Stimulated activated naive CD8-positive, alpha-beta T cell treated with anti-CD3 and anti-CD28 coated beads, Interleukin-15, Interleukin-2, amounts not matched to agents 100 U/mL and 50 U/mL, for 24 hours (primary cell): ENCODE measurements around the gene TXNL1.
"Not testable (repeated sequence)": the region's sequence is repeated elsewhere in the genome, so short reads cannot be mapped to it uniquely, and the experiment has no call there.

Experiments used
- ATAC-seq: fragments of 150-1000 bp; cut with Tn5 transposase; one replicate; pipeline ENCODE4 v1.10.0; 2021
- DNase-seq: peaks from one replicate; pipeline ENCODE4 v3.0.0; 2021

The TXNL1 gene

GRCh38 chr18:56638232-56639103, at the start of gene TXNL1:
TXNL1 (minus strand) TSS chr18:56638592; CDS start chr18:56638440, 152 bp downstream.
- ATAC-seq (peak; percentile 98), DNase-seq (peak; percentile 100)

- no peak for ATAC-seq
- DNase-seq = no peak
These were observed 45.9 kb upstream of the TXNL1 start for GRCh38 chr18:56684277-56684676.

- DNase-seq = no peak
These were observed 40.6 kb upstream of the TXNL1 start for GRCh38 chr18:56678836-56679565.

GRCh38 chr18:56676639-56677038, 38.2 kb upstream of the TXNL1 start:
- DNase-seq (no peak), ATAC-seq (no peak)

More at GRCh38 chr18:56678836-56679565, 40.6 kb upstream of the TXNL1 start:
- no peak for ATAC-seq

- ATAC-seq (no peak), DNase-seq (no peak)
These were observed 34.6 kb upstream of the TXNL1 start for GRCh38 chr18:56672981-56673380.

GRCh38 chr18:56672391-56672790, 34.0 kb upstream of the TXNL1 start:
- DNase-seq = no peak
- ATAC-seq = no peak

GRCh38 chr18:56662902-56663301, 24.5 kb upstream of the TXNL1 start:
- DNase-seq = no peak
- ATAC-seq = no peak

- no peak for DNase-seq
- no peak for ATAC-seq
These were observed 24.1 kb upstream of the TXNL1 start for GRCh38 chr18:56662502-56662901.

GRCh38 chr18:56662063-56662408, 23.6 kb upstream of the TXNL1 start:
- DNase-seq = no peak
- no peak for ATAC-seq

GRCh38 chr18:56661360-56662062, 23.1 kb upstream of the TXNL1 start:
- no peak for ATAC-seq
- no peak for DNase-seq

- DNase-seq (no peak), ATAC-seq (no peak)
These were observed 22.3 kb upstream of the TXNL1 start for GRCh38 chr18:56660655-56661054.

GRCh38 chr18:56659111-56659510, 20.7 kb upstream of the TXNL1 start:
- no peak for ATAC-seq

GRCh38 chr18:56658261-56658660, 19.9 kb upstream of the TXNL1 start:
- no peak for DNase-seq
- ATAC-seq = no peak

More at GRCh38 chr18:56659111-56659510, 20.7 kb upstream of the TXNL1 start:
- no peak for DNase-seq

GRCh38 chr18:56654280-56654679, 15.9 kb upstream of the TXNL1 start:
- ATAC-seq, DNase-seq: not testable (repeated sequence)

GRCh38 chr18:56652802-56653201, 14.4 kb upstream of the TXNL1 start:
- no peak for ATAC-seq
- DNase-seq = no peak

GRCh38 chr18:56651771-56652092, 13.3 kb upstream of the TXNL1 start:
- ATAC-seq = no peak
- no peak for DNase-seq

GRCh38 chr18:56650944-56651770, 12.8 kb upstream of the TXNL1 start, which contains the start of gene WDR7:
WDR7 (plus strand) TSS chr18:56651359; CDS start chr18:56672516, 21,157 bp downstream.
- ATAC-seq = peak; percentile 94

GRCh38 chr18:56649996-56650395, 11.6 kb upstream of the TXNL1 start:
- ATAC-seq (no peak), DNase-seq (no peak)

More at GRCh38 chr18:56650944-56651770, 12.8 kb upstream of the TXNL1 start, which contains the start of gene WDR7:
- DNase-seq = peak; percentile 93

- DNase-seq = no peak
- ATAC-seq = peak; percentile 7
These were observed 9.8 kb upstream of the TXNL1 start for GRCh38 chr18:56647951-56648893.

GRCh38 chr18:56647071-56647470, 8.7 kb upstream of the TXNL1 start:
- no peak for DNase-seq
- peak; percentile 37 for ATAC-seq
